GM18519 (cell line): ENCODE results near the gene MAP3K14.

Experiments
- ATAC-seq: cut with Tn5 transposase; IDR thresholded peaks from one replicate; pipeline ENCODE4 v1.9.1; 2021; ENCODE audit warnings: mild to moderate bottlenecking, moderate library complexity; ENCODE audit not compliant: unreplicated experiment, low FRiP score

The MAP3K14 gene

GRCh38 chr17:45225051-45225700, 91.6 kb downstream of the MAP3K14 start:
- no peak for ATAC-seq

DNA sequence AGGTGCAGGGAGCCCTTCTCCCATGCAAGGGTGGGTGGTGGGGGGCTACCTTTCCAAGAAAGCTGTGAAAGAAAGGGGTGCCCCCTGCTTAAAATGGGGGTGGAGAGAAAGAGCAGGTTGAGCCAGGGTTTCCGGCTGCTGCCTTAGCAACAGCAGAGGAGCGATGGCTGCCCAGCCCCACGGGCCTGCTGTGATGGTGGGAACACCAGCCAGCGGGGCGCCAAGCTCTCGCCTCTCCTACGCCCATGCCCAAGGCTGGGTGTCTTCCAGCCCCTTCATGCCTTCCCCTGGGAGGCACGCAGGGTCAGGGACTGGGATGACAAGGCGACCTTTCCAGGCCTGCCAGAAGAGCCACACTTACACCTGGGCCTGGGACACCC, 92.2 kb downstream of the MAP3K14 start:
- no peak for ATAC-seq

DNA sequence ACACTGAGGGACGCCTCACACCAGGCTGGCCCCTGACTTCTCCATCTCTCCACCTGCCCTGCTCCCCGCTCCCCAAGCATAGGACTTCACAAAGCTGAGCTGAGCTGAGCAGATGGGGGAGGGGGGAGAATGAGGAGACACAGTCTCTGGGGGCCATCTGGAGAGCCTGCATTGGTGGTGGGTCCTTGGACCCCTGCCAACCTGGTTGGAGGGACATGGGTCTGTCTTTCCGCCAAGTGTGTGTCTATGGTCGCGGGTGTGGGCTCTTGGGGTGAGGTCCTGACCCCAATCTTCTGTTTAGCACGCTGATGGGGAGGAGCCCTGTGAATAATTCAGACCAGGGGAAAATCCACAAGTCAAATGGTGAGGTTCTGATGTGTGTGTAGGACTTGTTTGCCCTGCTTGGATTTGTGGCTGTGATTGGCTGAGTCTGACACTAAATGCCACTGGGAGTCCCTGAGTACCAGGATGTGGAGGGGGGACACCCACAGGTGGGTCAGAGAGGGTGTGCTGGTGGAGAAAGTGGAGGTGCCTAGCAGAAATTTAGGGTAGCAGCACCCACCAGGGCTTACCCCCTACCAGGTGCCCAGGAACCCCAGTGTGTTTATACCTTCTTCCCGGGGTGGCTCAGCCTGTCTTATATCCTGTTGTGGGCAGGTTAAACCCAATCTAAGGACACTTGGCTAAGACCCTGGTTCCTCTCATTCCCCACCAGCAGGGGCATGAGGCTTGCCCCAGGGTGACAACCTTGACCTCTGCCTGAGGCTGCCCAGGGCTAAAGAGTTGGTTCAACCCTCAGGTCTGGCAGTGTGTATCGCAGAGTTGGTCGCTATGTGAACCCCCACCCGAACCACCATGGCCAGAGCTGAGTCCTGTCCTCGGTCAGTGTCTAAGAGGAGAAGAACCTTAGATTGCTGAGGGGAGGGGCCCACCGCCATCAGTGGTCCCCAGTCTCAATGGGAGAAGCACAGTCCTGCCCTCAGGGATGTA, 93.0 kb downstream of the MAP3K14 start:
- ATAC-seq, result no peak

DNA sequence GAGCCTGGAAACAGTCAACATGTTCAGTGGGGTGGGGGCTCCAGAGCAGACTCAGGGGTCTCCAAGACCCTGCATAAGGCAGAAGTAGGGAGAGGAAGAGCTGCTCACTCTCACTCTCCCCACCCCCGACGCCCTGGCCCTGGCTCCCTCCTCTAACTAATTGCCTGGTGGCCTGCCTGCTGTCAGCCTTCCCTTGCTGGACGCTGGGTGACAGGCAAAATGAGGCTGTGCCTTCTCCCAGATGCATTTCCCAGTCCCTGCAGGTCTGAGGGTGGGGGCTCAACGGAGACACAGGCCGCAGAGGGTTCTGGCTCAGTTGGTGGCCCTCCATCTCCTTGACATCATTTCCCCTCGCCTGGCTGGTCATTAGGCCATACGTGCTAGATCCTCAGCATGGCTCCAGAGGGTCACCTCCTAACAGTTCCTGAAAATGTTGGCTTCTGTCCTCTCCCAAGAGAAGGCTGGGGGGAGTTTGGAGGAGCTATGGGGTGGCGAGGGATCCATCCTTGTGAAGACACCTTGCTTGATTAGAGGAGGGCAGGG, 93.8 kb downstream of the MAP3K14 start:
- no peak for ATAC-seq

- ATAC-seq, result no peak
Observed at GRCh38 chr17:45222289-45222995, 94.4 kb downstream of the MAP3K14 start.

DNA sequence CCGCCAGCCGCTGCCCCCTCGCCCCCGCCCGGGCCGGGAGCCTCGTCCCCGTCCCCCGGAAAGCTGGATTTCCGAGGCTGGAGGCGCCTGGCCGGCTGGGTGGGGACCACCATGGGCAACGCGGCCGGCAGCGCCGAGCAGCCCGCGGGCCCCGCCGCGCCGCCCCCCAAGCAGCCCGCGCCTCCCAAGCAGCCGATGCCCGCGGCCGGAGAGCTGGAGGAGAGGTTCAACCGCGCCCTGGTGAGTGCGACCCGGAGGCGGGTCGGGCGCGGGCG, 94.9 kb downstream of the MAP3K14 start:
- no peak for ATAC-seq

GRCh38 chr17:45221081-45222013, 95.5 kb downstream of the MAP3K14 start, which contains the start of gene FMNL1:
TSS of gene FMNL1 (plus strand) at chr17:45221885. CDS start at chr17:45222125, 240 bp downstream.
- ATAC-seq, result no peak

DNA sequence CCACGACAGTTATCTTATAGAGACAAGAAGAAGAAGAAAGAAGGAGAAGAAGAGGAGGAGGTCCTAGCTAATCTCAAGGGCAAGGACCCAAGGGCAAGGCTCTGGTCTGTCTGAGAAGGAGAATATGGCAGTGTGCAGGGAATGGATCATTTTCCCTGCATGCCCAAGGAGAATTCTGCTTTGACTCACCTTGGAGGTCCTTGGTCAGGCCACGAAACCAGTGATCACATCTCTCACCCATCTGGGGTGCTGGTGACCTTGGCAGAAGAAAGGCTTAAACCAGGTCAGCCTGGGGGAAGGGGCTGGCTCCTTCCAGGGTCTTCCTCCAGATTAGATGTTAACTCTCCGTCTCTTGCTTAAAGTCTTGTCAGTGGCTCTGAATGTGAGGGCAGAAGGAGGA, 96.7 kb downstream of the MAP3K14 start:
- ATAC-seq, result no peak

DNA sequence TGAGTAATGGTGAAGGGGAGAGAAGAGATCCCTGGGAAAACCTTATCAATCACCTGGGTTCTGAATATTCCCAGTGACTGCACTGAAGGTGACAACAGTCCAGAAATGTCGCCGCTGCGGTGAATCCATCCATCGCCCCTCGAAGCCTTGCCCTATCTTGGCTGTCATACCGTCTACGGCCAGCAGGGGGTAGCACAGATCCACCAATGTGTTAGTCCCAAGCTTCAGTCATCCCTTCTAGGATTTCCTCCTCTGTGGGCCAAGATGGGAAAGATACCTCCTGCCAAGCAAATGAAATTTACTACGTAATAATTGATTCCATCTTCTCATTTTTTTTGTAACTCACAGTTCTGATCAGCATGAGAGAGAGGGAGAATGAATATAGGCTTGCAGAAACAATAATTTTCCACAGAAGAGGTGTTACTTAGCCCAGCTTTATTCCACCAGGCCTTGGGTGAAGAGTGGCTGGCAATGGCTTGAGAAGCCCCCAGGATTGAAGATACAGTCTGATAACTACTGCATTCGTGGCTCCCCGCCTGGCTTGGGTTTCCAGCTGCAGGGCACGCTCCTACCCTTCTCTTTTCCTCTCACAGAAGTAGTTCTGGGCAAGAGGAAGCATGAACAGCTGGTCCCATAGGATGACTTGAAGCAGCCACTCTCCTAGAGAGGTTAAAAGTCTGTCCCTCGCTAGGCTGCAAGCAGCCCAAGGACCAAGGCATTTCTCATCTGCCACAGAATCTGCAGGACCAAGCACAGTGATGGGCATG, 97.7 kb downstream of the MAP3K14 start:
- ATAC-seq, result no peak
